HL-60 (cell line): ENCODE measurements around the gene BABAM2.

Experiments used
- DNase-seq, 2 experiments: peaks; one replicate each; pipeline ENCODE4 v3.0.0-alpha.2; 2010 to 2020; ENCODE audit warnings: low read depth in 1 of 2, low spot score in 1 of 2
- H3K27ac ChIP-seq: fragments of 250-450 bp; sonication (Bioruptor Pico); replicated peaks from 2 replicates; pipeline ENCODE4 v1.5.1; 2020; ENCODE audit warnings: mild to moderate bottlenecking, moderate library complexity
- H3K27me3 ChIP-seq: fragments of 250-450 bp; sonication (Bioruptor Pico); 2 replicates; pipeline ENCODE4 v1.5.1; 2021; ENCODE audit warnings: mild to moderate bottlenecking, moderate library complexity; ENCODE audit not compliant: insufficient read depth, poor library complexity, severe bottlenecking
- H3K4me3 ChIP-seq: replicated peaks from 2 replicates; pipeline ENCODE4 v1.5.1; 2011; ENCODE audit warnings: mild to moderate bottlenecking, control low read depth, low read length; ENCODE audit not compliant: insufficient read depth
- GABPA ChIP-seq: IDR thresholded peaks from 2 replicates; pipeline ENCODE4 v1.6.1; 2012; ENCODE audit warnings: low read depth
- POLR2AphosphoS5 ChIP-seq: IDR thresholded peaks from 2 replicates; pipeline ENCODE4 v1.6.1; 2012; ENCODE audit warnings: low read depth
- SPI1 ChIP-seq: IDR thresholded peaks from 2 replicates; pipeline ENCODE4 v1.6.1; 2012; ENCODE audit warnings: low read depth, mild to moderate bottlenecking, borderline replicate concordance
- TF ChIP-seq, protein P1 (sequence below): IDR thresholded peaks from 2 replicates; pipeline ENCODE4 v1.6.1; 2012; ENCODE audit warnings: low read depth; ENCODE audit not compliant: insufficient replicate concordance
- TF ChIP-seq, protein P2 (sequence below): IDR thresholded peaks from one replicate; pipeline ENCODE4 v1.5.1; 2011; ENCODE audit warnings: low read length, control low read depth, inconsistent platforms; ENCODE audit not compliant: insufficient read depth

BABAM2 gene

DNA sequence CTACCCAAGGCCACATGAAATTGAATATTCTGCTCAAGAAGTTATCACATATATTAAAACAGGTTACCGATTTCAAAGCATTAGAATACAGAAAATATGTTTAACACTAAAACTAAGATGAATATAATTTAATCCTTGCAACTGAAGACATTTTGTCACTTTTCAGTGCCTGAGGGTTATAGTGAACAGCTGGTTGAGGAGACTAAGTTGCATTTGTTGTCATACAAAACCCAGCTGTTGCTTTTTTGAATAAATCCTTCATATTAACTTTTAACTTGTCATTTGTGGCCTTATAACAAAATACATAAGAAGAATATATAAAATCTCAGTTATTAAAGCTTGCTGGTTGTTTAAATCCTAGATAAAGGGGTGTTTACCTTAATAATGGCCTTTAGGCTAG, 37.8 kb upstream of the BABAM2 start:
- no peak for DNase-seq
- TF ChIP-seq POLR2AphosphoS5 (no peak), GABPA (no peak)
- Histone ChIP-seq H3K4me3 (no peak overlapping the region), H3K27ac (no peak overlapping the region), H3K27me3 (no peaks in the 10 kb centered on the region)

DNA sequence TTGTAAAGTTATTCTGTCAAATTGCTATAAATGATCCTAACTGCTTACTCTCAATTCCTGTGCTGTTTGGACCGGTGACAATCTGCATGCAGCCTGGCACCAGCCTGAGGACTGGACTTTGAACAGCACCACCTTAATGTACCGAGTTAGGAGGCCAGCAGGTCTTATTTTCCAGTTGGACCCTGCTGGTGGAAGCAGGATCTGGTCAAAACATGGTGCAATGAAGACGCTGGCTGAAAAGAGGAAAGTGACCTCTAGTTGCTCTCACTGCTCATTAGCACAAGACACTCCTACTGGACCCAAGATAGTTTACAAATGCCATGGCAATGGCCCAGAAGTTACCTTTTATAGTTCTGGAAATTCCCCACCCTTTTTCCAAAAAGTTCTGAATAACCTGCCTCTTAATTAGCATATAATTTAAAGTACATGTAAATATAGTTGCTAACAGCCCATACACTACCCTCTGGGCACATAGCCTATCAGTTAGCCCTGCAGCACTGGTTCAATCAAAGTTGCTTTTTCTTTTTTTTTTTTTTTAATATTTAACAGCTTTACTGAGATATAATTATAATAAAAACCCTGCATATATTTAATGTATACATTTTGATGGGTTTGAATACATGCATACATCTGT, 36.2 kb upstream of the BABAM2 start:
- H3K4me3 ChIP-seq: no peak overlapping the region
- TF ChIP-seq GABPA (no peak), POLR2AphosphoS5 (no peak), SPI1 (no peak)
- TF ChIP-seq, protein P1, sequence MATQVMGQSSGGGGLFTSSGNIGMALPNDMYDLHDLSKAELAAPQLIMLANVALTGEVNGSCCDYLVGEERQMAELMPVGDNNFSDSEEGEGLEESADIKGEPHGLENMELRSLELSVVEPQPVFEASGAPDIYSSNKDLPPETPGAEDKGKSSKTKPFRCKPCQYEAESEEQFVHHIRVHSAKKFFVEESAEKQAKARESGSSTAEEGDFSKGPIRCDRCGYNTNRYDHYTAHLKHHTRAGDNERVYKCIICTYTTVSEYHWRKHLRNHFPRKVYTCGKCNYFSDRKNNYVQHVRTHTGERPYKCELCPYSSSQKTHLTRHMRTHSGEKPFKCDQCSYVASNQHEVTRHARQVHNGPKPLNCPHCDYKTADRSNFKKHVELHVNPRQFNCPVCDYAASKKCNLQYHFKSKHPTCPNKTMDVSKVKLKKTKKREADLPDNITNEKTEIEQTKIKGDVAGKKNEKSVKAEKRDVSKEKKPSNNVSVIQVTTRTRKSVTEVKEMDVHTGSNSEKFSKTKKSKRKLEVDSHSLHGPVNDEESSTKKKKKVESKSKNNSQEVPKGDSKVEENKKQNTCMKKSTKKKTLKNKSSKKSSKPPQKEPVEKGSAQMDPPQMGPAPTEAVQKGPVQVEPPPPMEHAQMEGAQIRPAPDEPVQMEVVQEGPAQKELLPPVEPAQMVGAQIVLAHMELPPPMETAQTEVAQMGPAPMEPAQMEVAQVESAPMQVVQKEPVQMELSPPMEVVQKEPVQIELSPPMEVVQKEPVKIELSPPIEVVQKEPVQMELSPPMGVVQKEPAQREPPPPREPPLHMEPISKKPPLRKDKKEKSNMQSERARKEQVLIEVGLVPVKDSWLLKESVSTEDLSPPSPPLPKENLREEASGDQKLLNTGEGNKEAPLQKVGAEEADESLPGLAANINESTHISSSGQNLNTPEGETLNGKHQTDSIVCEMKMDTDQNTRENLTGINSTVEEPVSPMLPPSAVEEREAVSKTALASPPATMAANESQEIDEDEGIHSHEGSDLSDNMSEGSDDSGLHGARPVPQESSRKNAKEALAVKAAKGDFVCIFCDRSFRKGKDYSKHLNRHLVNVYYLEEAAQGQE: no peak
- TF ChIP-seq, protein P2, sequence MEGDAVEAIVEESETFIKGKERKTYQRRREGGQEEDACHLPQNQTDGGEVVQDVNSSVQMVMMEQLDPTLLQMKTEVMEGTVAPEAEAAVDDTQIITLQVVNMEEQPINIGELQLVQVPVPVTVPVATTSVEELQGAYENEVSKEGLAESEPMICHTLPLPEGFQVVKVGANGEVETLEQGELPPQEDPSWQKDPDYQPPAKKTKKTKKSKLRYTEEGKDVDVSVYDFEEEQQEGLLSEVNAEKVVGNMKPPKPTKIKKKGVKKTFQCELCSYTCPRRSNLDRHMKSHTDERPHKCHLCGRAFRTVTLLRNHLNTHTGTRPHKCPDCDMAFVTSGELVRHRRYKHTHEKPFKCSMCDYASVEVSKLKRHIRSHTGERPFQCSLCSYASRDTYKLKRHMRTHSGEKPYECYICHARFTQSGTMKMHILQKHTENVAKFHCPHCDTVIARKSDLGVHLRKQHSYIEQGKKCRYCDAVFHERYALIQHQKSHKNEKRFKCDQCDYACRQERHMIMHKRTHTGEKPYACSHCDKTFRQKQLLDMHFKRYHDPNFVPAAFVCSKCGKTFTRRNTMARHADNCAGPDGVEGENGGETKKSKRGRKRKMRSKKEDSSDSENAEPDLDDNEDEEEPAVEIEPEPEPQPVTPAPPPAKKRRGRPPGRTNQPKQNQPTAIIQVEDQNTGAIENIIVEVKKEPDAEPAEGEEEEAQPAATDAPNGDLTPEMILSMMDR: no peak
- DNase-seq: no peak
- H3K27me3 ChIP-seq: no peaks in the 10 kb centered on the region
- no peak overlapping the region for H3K27ac ChIP-seq

DNA sequence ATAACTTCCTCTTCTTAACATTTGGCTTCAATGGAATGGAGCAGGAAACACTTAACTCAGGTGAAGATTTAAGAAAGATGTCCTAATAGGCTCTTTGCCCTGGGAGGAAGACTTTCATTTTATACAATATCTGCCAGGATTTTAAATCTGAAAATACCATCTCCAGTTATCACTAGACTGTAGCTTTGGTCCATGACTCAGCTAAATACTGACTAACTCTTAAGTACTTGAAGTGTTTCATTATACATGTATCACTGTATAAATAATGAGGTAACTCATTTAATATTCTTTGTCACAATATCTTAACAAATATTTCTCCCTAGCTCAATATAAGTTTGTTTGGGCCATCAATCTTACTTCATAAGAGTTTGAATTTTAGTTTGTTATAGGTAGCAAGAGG, 35.1 kb upstream of the BABAM2 start:
- H3K27ac ChIP-seq: no peak overlapping the region
- no peak for DNase-seq

DNA sequence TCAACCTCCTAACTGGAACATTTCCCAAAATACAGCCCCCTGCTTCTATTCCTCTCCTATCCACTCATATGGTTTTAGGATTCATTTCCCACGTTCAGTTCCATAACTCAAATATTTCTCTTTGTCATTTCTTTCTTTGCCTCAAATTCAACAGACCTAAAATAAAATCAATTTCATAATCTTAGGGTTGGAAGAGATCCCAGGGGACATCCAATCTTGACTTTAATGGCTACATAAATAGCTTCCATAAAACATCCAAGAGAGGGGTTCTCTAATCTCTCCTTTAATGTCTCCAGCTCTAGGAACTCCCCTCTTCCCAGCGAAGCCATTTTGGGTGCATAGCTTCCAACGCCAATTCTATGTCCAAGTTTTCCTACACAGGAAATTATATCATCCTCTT, 34.1 kb upstream of the BABAM2 start:
- Histone ChIP-seq H3K27me3 (no peaks in the 10 kb centered on the region), H3K27ac (no peak overlapping the region), H3K4me3 (no peak overlapping the region)
- DNase-seq: no peak
- TF ChIP-seq, protein P1: no peak
- no peak for TF ChIP-seq POLR2AphosphoS5
- no peak for TF ChIP-seq SPI1
- TF ChIP-seq, protein P2: no peak
- no peak for TF ChIP-seq GABPA

More for the DNA sequence above, 35.1 kb upstream of the BABAM2 start:
- H3K4me3 ChIP-seq: no peak overlapping the region
- H3K27me3 ChIP-seq: no peaks in the 10 kb centered on the region
- TF ChIP-seq SPI1 (no peak), POLR2AphosphoS5 (no peak), GABPA (no peak)
- TF ChIP-seq, protein P2: no peak
- TF ChIP-seq, protein P1: no peak
